Fibroblast of mammary gland (primary cell): Measurements from ENCODE around the gene LIMS1.

Source experiments
- DNase-seq: peaks from one replicate; pipeline ENCODE4 v3.0.0-alpha.2; 2010; ENCODE audit warnings: low read depth
- H3K4me3 ChIP-seq: 2 replicates; pipeline ENCODE4 v1.5.1; 2011; ENCODE audit warnings: low read depth, mild to moderate bottlenecking, low read length, moderate library complexity; ENCODE audit not compliant: control insufficient read depth
- TF ChIP-seq, protein P1 (sequence below): conservative IDR thresholded peaks from 2 replicates; pipeline ENCODE4 v1.5.1; 2011; ENCODE audit warnings: low read depth, low read length, inconsistent platforms; ENCODE audit not compliant: control insufficient read depth, insufficient read depth

Gene LIMS1

DNA sequence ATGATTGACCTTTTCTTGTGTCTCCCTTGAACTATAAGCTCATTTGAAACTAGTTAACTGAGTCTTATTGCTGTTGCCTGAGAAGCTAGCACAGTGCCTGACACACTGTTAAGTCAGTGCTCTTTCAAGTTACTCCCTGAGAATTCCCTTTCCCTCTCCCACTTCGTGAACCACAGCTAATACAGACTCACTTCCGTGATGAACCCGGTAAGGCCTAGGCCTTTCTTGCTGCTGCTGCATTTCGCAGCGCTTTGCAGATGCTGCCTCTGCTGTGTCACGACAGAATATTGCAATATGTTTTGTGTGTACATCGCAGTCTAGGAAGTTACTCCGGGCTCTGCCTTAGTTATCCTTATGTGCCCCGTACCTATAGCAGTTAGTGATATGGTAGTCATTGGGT, 42.8 kb downstream of the LIMS1 start:
- TF ChIP-seq, protein P1, sequence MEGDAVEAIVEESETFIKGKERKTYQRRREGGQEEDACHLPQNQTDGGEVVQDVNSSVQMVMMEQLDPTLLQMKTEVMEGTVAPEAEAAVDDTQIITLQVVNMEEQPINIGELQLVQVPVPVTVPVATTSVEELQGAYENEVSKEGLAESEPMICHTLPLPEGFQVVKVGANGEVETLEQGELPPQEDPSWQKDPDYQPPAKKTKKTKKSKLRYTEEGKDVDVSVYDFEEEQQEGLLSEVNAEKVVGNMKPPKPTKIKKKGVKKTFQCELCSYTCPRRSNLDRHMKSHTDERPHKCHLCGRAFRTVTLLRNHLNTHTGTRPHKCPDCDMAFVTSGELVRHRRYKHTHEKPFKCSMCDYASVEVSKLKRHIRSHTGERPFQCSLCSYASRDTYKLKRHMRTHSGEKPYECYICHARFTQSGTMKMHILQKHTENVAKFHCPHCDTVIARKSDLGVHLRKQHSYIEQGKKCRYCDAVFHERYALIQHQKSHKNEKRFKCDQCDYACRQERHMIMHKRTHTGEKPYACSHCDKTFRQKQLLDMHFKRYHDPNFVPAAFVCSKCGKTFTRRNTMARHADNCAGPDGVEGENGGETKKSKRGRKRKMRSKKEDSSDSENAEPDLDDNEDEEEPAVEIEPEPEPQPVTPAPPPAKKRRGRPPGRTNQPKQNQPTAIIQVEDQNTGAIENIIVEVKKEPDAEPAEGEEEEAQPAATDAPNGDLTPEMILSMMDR: no peak
- no peak for DNase-seq
- no peak overlapping the region for H3K4me3 ChIP-seq

DNA sequence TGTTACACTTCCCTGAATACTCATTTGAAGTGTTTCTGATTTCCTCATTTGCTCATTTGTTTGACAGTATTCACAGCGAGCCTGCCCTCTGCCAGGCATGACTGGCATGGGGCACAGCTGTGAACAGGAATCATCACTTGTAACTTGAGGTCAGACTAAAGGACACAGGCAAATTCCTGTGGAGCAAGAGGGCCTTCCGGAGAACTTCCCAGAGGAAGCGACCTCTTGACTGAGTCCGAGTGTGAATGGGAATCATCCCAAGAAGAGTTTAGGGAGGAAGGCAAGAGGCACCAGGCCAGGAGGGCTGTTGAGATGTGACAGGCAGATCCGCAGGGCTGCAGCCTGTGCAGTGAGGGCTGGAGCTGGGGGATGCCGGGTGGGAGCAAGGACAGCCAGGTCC, 45.4 kb downstream of the LIMS1 start:
- peak; percentile 66 for DNase-seq
- H3K4me3 ChIP-seq: no peak overlapping the region
- TF ChIP-seq, protein P1: no peak

DNA sequence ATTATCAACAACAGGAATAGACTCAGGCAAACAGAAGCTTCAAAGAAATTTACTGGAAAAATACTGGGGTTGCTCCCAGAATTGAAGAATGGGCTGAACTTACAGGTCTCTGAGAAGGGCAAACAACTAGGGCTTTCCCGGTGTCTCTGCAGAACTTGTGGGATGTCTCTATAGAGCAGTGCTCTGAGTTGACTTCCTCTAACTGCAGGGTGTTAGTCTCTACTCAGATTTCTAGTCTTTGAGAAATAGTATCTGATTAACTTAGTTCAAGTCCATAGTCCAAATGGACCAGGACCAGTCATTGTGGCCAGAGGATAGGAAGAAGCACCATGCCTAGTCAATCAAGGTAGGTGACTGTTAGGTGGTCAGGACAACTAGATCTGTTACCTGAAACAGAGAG, 45.8 kb downstream of the LIMS1 start:
- TF ChIP-seq, protein P1: no peak
- DNase-seq: no peak
- no peak overlapping the region for H3K4me3 ChIP-seq

DNA sequence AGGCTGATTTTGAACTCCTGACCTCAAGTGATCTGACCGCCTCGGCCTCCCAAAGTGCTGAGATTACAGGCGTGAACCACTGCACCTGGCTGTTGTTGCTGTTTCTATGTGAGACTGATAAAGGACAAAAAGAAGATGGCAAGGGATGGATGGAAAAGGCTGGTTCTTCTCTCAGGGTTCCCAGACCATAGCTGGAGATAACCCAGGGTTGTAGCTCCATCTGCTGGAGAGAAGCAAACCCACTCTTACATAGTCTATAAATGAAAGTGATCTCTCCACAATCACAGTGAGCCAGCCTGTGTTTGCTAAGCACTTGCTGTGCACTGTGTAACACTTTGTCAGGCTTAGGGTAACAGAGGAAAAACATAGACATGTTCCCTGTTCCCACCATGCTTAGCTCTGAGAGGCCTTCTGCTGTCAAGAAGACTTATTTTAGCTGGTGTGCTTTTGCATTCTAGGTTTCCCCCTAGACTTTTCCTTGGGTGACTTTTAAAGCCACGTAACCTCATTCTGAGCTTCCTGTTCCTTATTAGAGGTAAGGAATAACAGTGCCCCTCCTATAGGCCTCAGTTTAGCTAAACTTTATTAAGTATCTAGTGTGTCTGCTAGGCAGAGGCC, 49.7 kb downstream of the LIMS1 start:
- peak; percentile 86 for DNase-seq
- no peak overlapping the region for H3K4me3 ChIP-seq
- TF ChIP-seq, protein P1: peak; percentile 94

DNA sequence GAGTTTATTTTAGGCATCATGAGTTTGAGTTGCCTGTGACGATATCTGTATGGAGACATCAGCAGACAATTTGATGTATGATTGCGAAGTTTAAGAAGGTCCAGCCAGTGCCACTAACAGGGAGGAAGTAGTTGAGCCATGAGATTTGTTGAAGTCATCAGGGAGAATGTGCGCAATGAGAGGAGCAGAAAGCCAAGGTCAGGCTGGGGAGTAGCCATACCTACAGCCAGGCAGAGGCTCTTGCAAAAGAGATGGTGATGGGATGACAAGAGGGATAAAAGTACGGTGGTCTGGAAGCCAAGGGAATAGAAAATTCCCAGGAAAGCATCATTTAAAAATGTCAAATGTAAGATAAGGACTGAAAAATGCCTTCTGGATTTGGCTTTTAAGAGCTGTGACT, 51.2 kb downstream of the LIMS1 start:
- no peak overlapping the region for H3K4me3 ChIP-seq
- TF ChIP-seq, protein P1: no peak
- DNase-seq: peak; percentile 28

DNA sequence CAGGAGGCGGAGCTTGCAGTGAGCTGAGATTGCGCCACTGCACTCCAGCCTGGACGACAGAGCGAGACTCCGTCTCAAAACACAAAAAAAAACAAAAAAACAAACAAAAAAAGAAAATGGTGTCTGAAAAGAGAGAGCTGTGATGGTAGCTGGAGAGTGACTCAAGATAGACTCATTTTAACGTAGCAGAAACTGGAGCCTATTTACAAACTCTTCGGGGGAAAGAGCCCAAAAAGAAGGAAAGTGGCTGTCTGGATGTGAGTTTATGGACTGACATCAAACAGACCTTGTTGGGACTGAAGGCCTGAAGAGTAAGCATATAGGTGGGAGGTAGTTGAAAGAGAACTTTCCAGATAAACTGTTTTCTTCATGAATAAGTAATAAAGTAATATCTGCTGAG, 51.8 kb downstream of the LIMS1 start:
- TF ChIP-seq, protein P1: no peak
- H3K4me3 ChIP-seq: no peak overlapping the region
- peak; percentile 79 for DNase-seq

DNA sequence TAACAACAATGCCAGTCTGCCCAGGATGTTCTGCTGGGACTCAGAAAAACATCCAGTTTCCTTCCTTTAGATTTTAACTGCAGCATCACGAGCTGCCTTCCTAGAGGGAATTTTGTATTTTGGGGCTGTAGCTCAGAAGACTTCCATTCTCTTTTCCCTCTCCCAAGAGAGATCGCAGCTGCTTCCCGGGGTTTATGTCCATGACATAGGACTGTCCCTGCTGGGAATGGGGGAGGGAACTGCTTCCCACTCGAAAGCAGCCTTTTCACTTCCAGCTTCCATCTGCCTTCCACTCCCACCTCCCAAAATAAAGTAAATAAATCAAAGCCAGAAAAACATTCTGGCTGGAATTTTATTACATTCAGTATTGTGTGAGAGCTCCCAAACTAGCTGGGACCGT, 52.4 kb downstream of the LIMS1 start:
- H3K4me3 ChIP-seq: no peak overlapping the region
- DNase-seq: no peak
- TF ChIP-seq, protein P1: no peak
